ENCODE data around the gene CLCN7. TPM values are rescaled to one million over a fixed set of nuclear protein-coding genes. Genes with fewer than 3 reads are reported as not detected.

The CLCN7 gene
- total RNA-seq, 4 donors from 2014 or later: 50.3 to 144 (median 89.9) TPM

DNA sequence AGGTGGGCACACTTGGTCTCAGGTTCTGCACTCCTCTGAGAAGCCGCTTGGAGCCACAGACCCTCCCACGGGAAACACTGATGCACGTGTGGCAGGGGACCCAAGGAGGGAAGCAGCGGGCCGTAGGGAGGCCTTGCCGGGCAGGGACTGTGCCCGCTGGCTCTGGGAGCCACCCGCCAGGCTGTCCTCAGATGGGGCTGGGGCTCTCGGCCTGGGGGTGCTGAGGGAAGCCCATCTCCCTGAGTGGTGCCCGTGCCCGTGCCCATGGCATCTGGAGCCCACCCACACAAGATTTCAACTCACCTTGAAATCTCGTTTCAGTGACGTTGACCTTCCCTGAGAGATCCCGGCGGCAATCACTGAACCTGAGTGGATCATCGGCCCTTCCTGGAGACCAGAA is 17.9 kb downstream of the CLCN7 start:
- TF ChIP-seq, protein P1, sequence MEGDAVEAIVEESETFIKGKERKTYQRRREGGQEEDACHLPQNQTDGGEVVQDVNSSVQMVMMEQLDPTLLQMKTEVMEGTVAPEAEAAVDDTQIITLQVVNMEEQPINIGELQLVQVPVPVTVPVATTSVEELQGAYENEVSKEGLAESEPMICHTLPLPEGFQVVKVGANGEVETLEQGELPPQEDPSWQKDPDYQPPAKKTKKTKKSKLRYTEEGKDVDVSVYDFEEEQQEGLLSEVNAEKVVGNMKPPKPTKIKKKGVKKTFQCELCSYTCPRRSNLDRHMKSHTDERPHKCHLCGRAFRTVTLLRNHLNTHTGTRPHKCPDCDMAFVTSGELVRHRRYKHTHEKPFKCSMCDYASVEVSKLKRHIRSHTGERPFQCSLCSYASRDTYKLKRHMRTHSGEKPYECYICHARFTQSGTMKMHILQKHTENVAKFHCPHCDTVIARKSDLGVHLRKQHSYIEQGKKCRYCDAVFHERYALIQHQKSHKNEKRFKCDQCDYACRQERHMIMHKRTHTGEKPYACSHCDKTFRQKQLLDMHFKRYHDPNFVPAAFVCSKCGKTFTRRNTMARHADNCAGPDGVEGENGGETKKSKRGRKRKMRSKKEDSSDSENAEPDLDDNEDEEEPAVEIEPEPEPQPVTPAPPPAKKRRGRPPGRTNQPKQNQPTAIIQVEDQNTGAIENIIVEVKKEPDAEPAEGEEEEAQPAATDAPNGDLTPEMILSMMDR (IDR thresholded peaks at IDR 0.05): no peak
- no peak for TF ChIP-seq POLR2A (IDR thresholded peaks at IDR 0.05)
- DNase-seq: no peak
- Histone ChIP-seq H3K36me3 (peaks cover 50 to 60% of the 10 kb centered on the region in 2 donors), H3K27ac (no peak overlapping the region), H3K27me3 (no peaks in the 10 kb centered on the region), H3K9me3 (no peaks in the 10 kb centered on the region), H3K4me1 (no peaks in the 10 kb centered on the region), H3K4me3 (replicated peaks in 1 of 3) (no peak overlapping the region)
- intact Hi-C loops (cut with DNase I): no loop called here
- WGBS, 2 donors: 92 to 94% methylated on average over 14 to 15 of the region's 16 CpGs

DNA sequence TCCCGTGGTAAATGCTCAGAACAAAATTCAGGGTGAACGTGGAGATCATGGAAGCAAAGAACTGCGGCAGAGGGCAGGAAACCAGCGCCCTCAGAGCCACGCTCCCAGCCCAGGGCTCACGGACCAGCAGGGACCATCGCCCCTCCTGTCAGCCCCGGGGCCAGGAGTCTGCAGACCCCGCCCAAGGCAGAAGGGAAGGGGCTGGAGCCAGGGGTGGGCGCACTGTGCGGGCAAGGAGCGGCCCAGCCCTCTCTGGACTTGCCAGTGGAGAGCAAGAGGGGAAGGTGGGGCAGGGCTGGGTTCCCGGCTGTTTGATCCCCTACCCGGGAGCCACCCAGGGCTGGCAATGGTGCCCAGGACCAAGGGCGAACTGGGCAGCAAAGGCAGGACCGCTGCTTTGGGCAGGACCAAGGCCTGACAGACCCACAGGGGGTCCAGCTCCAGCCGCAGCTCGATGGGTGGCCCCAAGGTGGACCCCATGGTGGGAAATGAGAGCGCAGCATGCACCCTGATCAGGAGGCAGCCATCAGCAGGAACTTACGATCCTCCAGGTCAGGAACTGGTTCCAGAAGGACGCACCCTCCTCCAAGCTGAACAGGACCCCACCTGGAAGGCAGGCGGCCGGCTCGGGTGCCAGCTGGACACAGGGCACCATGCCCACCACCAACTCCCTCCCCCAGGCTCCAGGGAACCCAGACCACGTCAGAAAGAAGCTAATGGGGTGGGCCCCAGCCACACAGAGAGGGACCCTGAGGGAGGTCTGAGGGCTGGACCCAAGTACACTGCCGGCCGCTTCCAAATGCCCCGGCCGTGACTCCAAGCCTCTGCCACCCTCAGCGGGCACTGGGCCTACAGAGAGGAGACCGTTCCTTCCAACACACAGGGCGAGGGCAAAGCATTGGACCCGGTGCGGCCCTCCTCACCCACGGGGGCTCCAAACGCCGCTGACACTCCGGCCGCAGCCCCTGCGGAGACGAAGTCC is 19.3 kb downstream of the CLCN7 start:
- intact Hi-C loops (cut with DNase I): no loop called here
- Histone ChIP-seq H3K36me3 (peaks cover 48 to 59% of the 10 kb centered on the region in 2 donors), H3K27ac (no peak overlapping the region), H3K9me3 (no peaks in the 10 kb centered on the region), H3K27me3 (no peaks in the 10 kb centered on the region), H3K4me1 (no peaks in the 10 kb centered on the region), H3K4me3 (replicated peaks in 1 of 3) (no peak overlapping the region)
- 93 to 97% methylated on average over 22 to 28 of the region's 41 CpGs for WGBS, 2 donors
- TF ChIP-seq, protein P1 (IDR thresholded peaks at IDR 0.05): no peak
- no peak for DNase-seq

DNA sequence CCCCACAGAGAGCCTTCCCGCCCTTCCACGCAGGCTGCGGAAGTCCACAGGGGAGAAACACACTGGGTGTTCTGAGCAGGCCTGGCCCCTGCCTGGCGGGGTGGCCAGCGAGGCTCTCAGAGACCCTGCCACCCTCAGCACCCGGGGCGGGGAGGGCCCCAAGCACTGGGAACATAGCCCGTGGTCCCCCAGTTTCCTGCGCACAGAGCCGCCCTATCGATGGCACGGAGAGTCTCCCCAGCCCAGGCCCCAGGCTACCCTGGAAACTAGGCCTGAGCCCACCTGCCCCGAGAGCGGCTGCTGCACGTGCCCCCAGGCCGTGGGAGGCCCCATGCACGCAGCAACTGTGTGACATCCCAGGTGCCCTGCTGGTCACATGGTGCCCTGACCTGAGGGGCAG is 20.3 kb downstream of the CLCN7 start:
- intact Hi-C loops (cut with DNase I): no loop called here
- TF ChIP-seq, protein P1 (IDR thresholded peaks at IDR 0.05): no peak
- TF ChIP-seq POLR2A (IDR thresholded peaks at IDR 0.05): no peak
- no peaks in the 10 kb centered on the region for H3K4me1 ChIP-seq
- H3K36me3 ChIP-seq: peaks cover 45 to 63% of the 10 kb centered on the region in 2 donors
- H3K4me3 ChIP-seq (replicated peaks in 1 of 3): no peak overlapping the region
- no peak for DNase-seq
- WGBS, 2 donors: 96% methylated on average over 3 to 7 of the region's 17 CpGs
- no peak overlapping the region for H3K27ac ChIP-seq
- H3K27me3 ChIP-seq: no peaks in the 10 kb centered on the region
- no peaks in the 10 kb centered on the region for H3K9me3 ChIP-seq

DNA sequence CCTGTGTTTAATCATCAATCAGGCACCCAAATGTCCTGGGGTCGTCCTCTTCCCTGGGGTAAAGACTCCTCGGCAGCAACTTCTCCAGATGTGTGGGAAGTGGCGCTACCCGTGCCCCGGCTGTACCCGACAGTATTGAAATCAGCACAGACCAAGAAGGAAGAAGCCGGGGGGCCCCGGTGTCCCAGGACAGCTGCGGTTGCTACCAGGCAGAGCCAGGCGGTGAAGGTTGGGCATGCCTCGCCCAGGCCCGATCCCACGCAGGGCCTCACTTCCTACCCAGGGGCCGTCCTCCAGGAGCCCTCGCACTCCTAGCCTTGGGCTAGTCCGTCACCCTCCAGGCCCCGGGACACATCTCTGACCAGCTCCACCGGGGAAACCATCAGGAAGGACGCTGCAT is 21.5 kb downstream of the CLCN7 start:
- H3K9me3 ChIP-seq: no peaks in the 10 kb centered on the region
- intact Hi-C loops (cut with DNase I): no loop called here
- peaks cover 46 to 68% of the 10 kb centered on the region in 2 donors for H3K36me3 ChIP-seq

More for the DNA sequence above, 21.5 kb downstream of the CLCN7 start:
- no peak overlapping the region for H3K4me3 ChIP-seq (replicated peaks in 1 of 3)
- DNase-seq: no peak
- 89 to 97% methylated on average over 15 to 19 of the region's 19 CpGs for WGBS, 2 donors
- no peaks in the 10 kb centered on the region for H3K27me3 ChIP-seq
- H3K27ac ChIP-seq: no peak overlapping the region
- H3K4me1 ChIP-seq: no peaks in the 10 kb centered on the region
- no peak for TF ChIP-seq POLR2A (IDR thresholded peaks at IDR 0.05)
- TF ChIP-seq, protein P1 (IDR thresholded peaks at IDR 0.05): no peak

Data from thyroid gland (tissue), 4 donors.